Stimulated activated naive B cell treated with anti-CD40 and anti-IgM and Interleukin-4, amounts not matched to agents 10 μg/mL and 1 μg/mL and 100 μg/mL, for 72 hours (primary cell): ENCODE data around the gene ZNF396.

Experiments
- ATAC-seq, 2 donors: fragments of 150-1000 bp; cut with Tn5 transposase; replicated peaks; 2 replicates each; pipeline ENCODE4 v1.10.0; 2021; ENCODE audit warnings: moderate library complexity in 1 of 2
- DNase-seq: peaks from one replicate; pipeline ENCODE4 v3.0.0; 2021
- H3K27ac Mint-ChIP-seq: one replicate; pipeline ENCODE4 v1.8.0; 2022; ENCODE audit warnings: mild to moderate bottlenecking, mixed read lengths
- H3K27me3 Mint-ChIP-seq, 2 donors: one replicate each; pipeline ENCODE4 v1.8.0; 2022; ENCODE audit warnings: mixed read lengths in 2 of 2
- H3K36me3 Mint-ChIP-seq, 2 donors: one replicate each; pipeline ENCODE4 v1.8.0; 2022; ENCODE audit warnings: mixed read lengths in 2 of 2, mild to moderate bottlenecking in 1 of 2
- H3K4me1 Mint-ChIP-seq, 2 donors: one replicate each; pipeline ENCODE4 v1.8.0; 2022; ENCODE audit warnings: mixed read lengths in 2 of 2, mild to moderate bottlenecking in 1 of 2
- H3K4me3 Mint-ChIP-seq, 2 donors: one replicate each; pipeline ENCODE4 v1.8.0; 2022; ENCODE audit warnings: mild to moderate bottlenecking in 2 of 2, mixed read lengths in 2 of 2, moderate library complexity in 1 of 2
- H3K9me3 Mint-ChIP-seq, 2 donors: one replicate each; pipeline ENCODE4 v1.8.0; 2022; ENCODE audit warnings: mixed read lengths in 2 of 2, mild to moderate bottlenecking in 1 of 2

ZNF396 gene

GRCh38 chr18:35371412-35372195 is 5.5 kb downstream of the ZNF396 start:
- DNase-seq (no peak), ATAC-seq (no peak)
- Mint-ChIP-seq H3K9me3 (no peaks in the 10 kb centered on the region), H3K27me3 (no peaks in the 10 kb centered on the region), H3K4me3 (no peak overlapping the region), H3K4me1 (peaks cover 5% of the 10 kb centered on the region in 2 donors), H3K27ac (no peak overlapping the region), H3K36me3 (no peaks in the 10 kb centered on the region)

- H3K9me3 Mint-ChIP-seq = no peaks in the 10 kb centered on the region
- DNase-seq (no peak), ATAC-seq (no peak)
- H3K27me3 Mint-ChIP-seq = peaks cover 0 to 4% of the 10 kb centered on the region in 2 donors
- H3K4me3 Mint-ChIP-seq = no peak overlapping the region
- H3K36me3 Mint-ChIP-seq = no peaks in the 10 kb centered on the region
- no peak overlapping the region for H3K27ac Mint-ChIP-seq
- no peaks in the 10 kb centered on the region for H3K4me1 Mint-ChIP-seq
Measured at GRCh38 chr18:35369126-35369525, 8.0 kb downstream of the ZNF396 start.

GRCh38 chr18:35368595-35368994 is 8.5 kb downstream of the ZNF396 start:
- Mint-ChIP-seq H3K27me3 (peaks cover 0 to 4% of the 10 kb centered on the region in 2 donors), H3K9me3 (no peaks in the 10 kb centered on the region), H3K4me1 (no peaks in the 10 kb centered on the region), H3K36me3 (no peaks in the 10 kb centered on the region), H3K27ac (no peak overlapping the region), H3K4me3 (no peak overlapping the region)
- ATAC-seq (no peak), DNase-seq (no peak)

GRCh38 chr18:35362531-35362930 is 14.6 kb downstream of the ZNF396 start:
- H3K4me3 Mint-ChIP-seq = no peak overlapping the region
- H3K27ac Mint-ChIP-seq = no peak overlapping the region
- H3K27me3 Mint-ChIP-seq = peaks cover 0 to 8% of the 10 kb centered on the region in 2 donors
- H3K36me3 Mint-ChIP-seq = no peaks in the 10 kb centered on the region
- ATAC-seq = no peak
- H3K9me3 Mint-ChIP-seq = no peaks in the 10 kb centered on the region
- no peaks in the 10 kb centered on the region for H3K4me1 Mint-ChIP-seq
- DNase-seq = no peak

- Mint-ChIP-seq H3K36me3 (no peaks in the 10 kb centered on the region), H3K4me1 (no peaks in the 10 kb centered on the region)
Measured at GRCh38 chr18:35361570-35362321, 15.4 kb downstream of the ZNF396 start.

GRCh38 chr18:35355140-35355618 is 22.0 kb downstream of the ZNF396 start:
- Mint-ChIP-seq H3K4me1 (peaks cover 0 to 3% of the 10 kb centered on the region in 2 donors), H3K36me3 (peaks cover 8 to 9% of the 10 kb centered on the region in 2 donors), H3K4me3 (no peak overlapping the region), H3K27ac (no peak overlapping the region), H3K27me3 (no peaks in the 10 kb centered on the region), H3K9me3 (peaks cover 11 to 12% of the 10 kb centered on the region in 2 donors)
- DNase-seq (peak; percentile 62), ATAC-seq (peak; percentile 100)

More at GRCh38 chr18:35361570-35362321, 15.4 kb downstream of the ZNF396 start:
- Mint-ChIP-seq H3K9me3 (no peaks in the 10 kb centered on the region), H3K27me3 (peaks cover 0 to 8% of the 10 kb centered on the region in 2 donors), H3K4me3 (no peak overlapping the region), H3K27ac (no peak overlapping the region)
- DNase-seq = no peak
- ATAC-seq = no peak

GRCh38 chr18:35352778-35353177 is 24.4 kb downstream of the ZNF396 start:
- Mint-ChIP-seq H3K4me3 (no peak overlapping the region), H3K9me3 (peaks cover 11 to 12% of the 10 kb centered on the region in 2 donors), H3K27ac (no peak overlapping the region), H3K27me3 (no peaks in the 10 kb centered on the region), H3K36me3 (peaks cover 8 to 9% of the 10 kb centered on the region in 2 donors), H3K4me1 (peaks cover 0 to 3% of the 10 kb centered on the region in 2 donors)
- ATAC-seq (no peak), DNase-seq (no peak)

- Mint-ChIP-seq H3K27me3 (no peaks in the 10 kb centered on the region), H3K4me3 (no peak overlapping the region), H3K36me3 (peaks cover 8 to 9% of the 10 kb centered on the region in 2 donors), H3K9me3 (peaks cover 11 to 12% of the 10 kb centered on the region in 2 donors), H3K4me1 (peaks cover 0 to 3% of the 10 kb centered on the region in 2 donors), H3K27ac (no peak overlapping the region)
- DNase-seq = no peak
- no peak for ATAC-seq
Measured at GRCh38 chr18:35352283-35352682, 24.9 kb downstream of the ZNF396 start.

GRCh38 chr18:35348001-35348400 is 29.1 kb downstream of the ZNF396 start:
- H3K4me3 Mint-ChIP-seq = no peak overlapping the region
- peaks cover 15% of the 10 kb centered on the region in 2 donors for H3K9me3 Mint-ChIP-seq
- no peak for ATAC-seq
- H3K4me1 Mint-ChIP-seq = peaks cover 16 to 28% of the 10 kb centered on the region in 2 donors
- H3K36me3 Mint-ChIP-seq = peaks cover 12 to 17% of the 10 kb centered on the region in 2 donors
- no peak overlapping the region for H3K27ac Mint-ChIP-seq
- DNase-seq = no peak
- no peaks in the 10 kb centered on the region for H3K27me3 Mint-ChIP-seq

- ATAC-seq = no peak
- no peaks in the 10 kb centered on the region for H3K27me3 Mint-ChIP-seq
- peak overlapping the region; percentile 96 for H3K27ac Mint-ChIP-seq
- peaks cover 3 to 4% of the 10 kb centered on the region in 2 donors for H3K9me3 Mint-ChIP-seq
- no peak for DNase-seq
- H3K4me1 Mint-ChIP-seq = peaks cover 19 to 34% of the 10 kb centered on the region in 2 donors
- H3K36me3 Mint-ChIP-seq = peaks cover 4 to 11% of the 10 kb centered on the region in 2 donors
- H3K4me3 Mint-ChIP-seq = peak overlapping the region; percentile 96 to 99
Measured at GRCh38 chr18:35345950-35346349, 31.2 kb downstream of the ZNF396 start.

GRCh38 chr18:35345460-35345921 is 31.6 kb downstream of the ZNF396 start:
- peak overlapping the region; percentile 96 for H3K27ac Mint-ChIP-seq
- H3K4me1 Mint-ChIP-seq = peaks cover 19 to 34% of the 10 kb centered on the region in 2 donors
- peak overlapping the region; percentile 96 to 99 for H3K4me3 Mint-ChIP-seq
- ATAC-seq (peak; percentile 19 to 35), DNase-seq (peak; percentile 15)
- peaks cover 3 to 4% of the 10 kb centered on the region in 2 donors for H3K9me3 Mint-ChIP-seq
- H3K36me3 Mint-ChIP-seq = peaks cover 5 to 11% of the 10 kb centered on the region in 2 donors
- H3K27me3 Mint-ChIP-seq = no peaks in the 10 kb centered on the region

GRCh38 chr18:35344736-35345459 is 32.2 kb downstream of the ZNF396 start:
- peaks cover 3 to 4% of the 10 kb centered on the region in 2 donors for H3K9me3 Mint-ChIP-seq
- no peaks in the 10 kb centered on the region for H3K27me3 Mint-ChIP-seq

GRCh38 chr18:35343936-35344735 is 33.0 kb downstream of the ZNF396 start, which contains the start of gene ZNF24:
ZNF24 (minus strand) TSS chr18:35344420; CDS start chr18:35340650, 3,770 bp downstream.
- DNase-seq (peak; percentile 91), ATAC-seq (peak; percentile 91 to 94)
- Mint-ChIP-seq H3K4me3 (peak within 1 kb of the TSS; percentile 96 to 99), H3K9me3 (peaks cover 3 to 4% of the 10 kb centered on the region in 2 donors), H3K27me3 (no peaks in the 10 kb centered on the region), H3K36me3 (peaks cover 9 to 24% of the 10 kb centered on the region in 2 donors), H3K4me1 (peaks cover 25 to 41% of the 10 kb centered on the region in 2 donors), H3K27ac (peak within 1 kb of the TSS; percentile 96)

More at GRCh38 chr18:35344736-35345459, 32.2 kb downstream of the ZNF396 start:
- peaks cover 5 to 16% of the 10 kb centered on the region in 2 donors for H3K36me3 Mint-ChIP-seq
- no peak for ATAC-seq
- no peak for DNase-seq
- peaks cover 22 to 34% of the 10 kb centered on the region in 2 donors for H3K4me1 Mint-ChIP-seq
- H3K27ac Mint-ChIP-seq = peak overlapping the region; percentile 96
- peak overlapping the region; percentile 96 to 99 for H3K4me3 Mint-ChIP-seq
